Heart right ventricle (tissue), 16 donors: ENCODE results near the gene CBX2. TPM values are rescaled to one million over a fixed set of nuclear protein-coding genes. Genes with fewer than 3 reads are reported as not detected.

Experiments
- ATAC-seq, 8 donors: fragments of 200-7000 bp; cut with Tn5 transposase; one replicate each; pipeline ENCODE4 v1.9.1; 2020; ENCODE audit warnings: mild to moderate bottlenecking in 8 of 8, moderate library complexity in 8 of 8, moderate number of reproducible peaks in 1 of 8
- DNase-seq, 2 donors: peaks; one replicate each; pipeline ENCODE4 v3.0.0-alpha.2; 2020
- H3K27ac ChIP-seq, 10 donors: fragments of 200-600 bp; sonication (generic) in 2 of 10; one replicate each; pipeline versions ENCODE4 v1.5.0 to v1.8.0; 2020 to 2022; ENCODE audit warnings: mild to moderate bottlenecking in 3 of 10
- H3K27me3 ChIP-seq, 7 donors: fragments of 200-600 bp; one replicate each; pipeline ENCODE4 v1.8.0; 2021 to 2022; ENCODE audit warnings: mild to moderate bottlenecking in 2 of 7
- H3K36me3 ChIP-seq, 9 donors: fragments of 200-600 bp; sonication (generic) in 1 of 9; one replicate each; pipeline versions ENCODE4 v1.5.0 to v1.8.0; 2020 to 2022; ENCODE audit warnings: mild to moderate bottlenecking in 2 of 9
- H3K4me1 ChIP-seq, 9 donors: fragments of 200-600 bp; sonication (generic) in 1 of 9; one replicate each; pipeline versions ENCODE4 v1.5.0 to v1.8.0; 2020 to 2022; ENCODE audit warnings: mild to moderate bottlenecking in 4 of 9
- H3K4me3 ChIP-seq, 10 donors: fragments of 200-600 bp; sonication (generic) in 2 of 10; one replicate each; pipeline versions ENCODE4 v1.5.0 to v1.8.0; 2020 to 2022; ENCODE audit warnings: mild to moderate bottlenecking in 7 of 10, moderate library complexity in 2 of 10
- H3K9me3 ChIP-seq, 11 donors: fragments of 200-600 bp in 10 of 11; sonication (generic) in 2 of 11; one replicate each; pipeline versions ENCODE4 v1.5.0 to v1.8.0; 2013 to 2022; ENCODE audit warnings: mild to moderate bottlenecking in 2 of 11, control low read depth in 1 of 11, moderate library complexity in 1 of 11
- WGBS, 2 donors: extraction: QIAGEN DNeasy Blood & Tissue Kit; methylation state at CpG; one replicate each; pipeline ENCODE4 v1.1.7; 2013; ENCODE audit warnings: inconsistent platforms in 1 of 2; 5-methylcytosine and 5-hydroxymethylcytosine counted together
- intact Hi-C, 10 donors: fragments of 100-400 bp; cut with DNase I; formaldehyde crosslinking; loops; one replicate each; pipeline versions ENCODE4 v1.11.1 to v1.14.2; 2022
- polyA plus RNA-seq, 2 donors: library from polyadenylated mRNA; stranded (reverse); fragments of 200-250 nt; gene quantifications; one replicate each; pipeline ENCODE4 v1.2.3, GENCODE V29; 2013
- total RNA-seq, 10 donors: library from RNA; stranded (reverse); fragmentation: NEBNext Ultra II Directional in 3 of 10; extraction: Animal tissue kit (Norgen Biotek cat#: 25700) in 3 of 10; gene quantifications; one replicate each; pipeline versions ENCODE4 v1.2.1 to v1.2.4, GENCODE V29; 2021 to 2023
- TF ChIP-seq, protein P1 (sequence below), 9 donors: fragments of 200-600 bp; sonication (generic) in 2 of 9; IDR thresholded peaks; one replicate each; pipeline versions ENCODE4 v1.5.0 to v1.8.0; 2021 to 2022; ENCODE audit warnings: antibody characterized with exemption in 9 of 9, mild to moderate bottlenecking in 5 of 9, moderate library complexity in 1 of 9
- donor health status: Arrhythmogenic right ventricular cardiomyopathy.
- donor health status: ischemic (EF 13 %, LVEDD 7.1; RV severe dilation, severe dysfunction).
- donor health status: healthy with polysubstance abuse.
- donor health status: DM: no; HTN: yes; CAD: no.
- donor health status: DM: no; HTN: no; CAD: no.
- donor health status: ischemic (EF 25% LVEDD 6.9; RV normal size, moderate dysfunction).
- donor health status: ischemic (EF 25% LVEDD 5.7; RV mildly dilated, moderate dysfunction).
- donor health status: healthy.
- donor health status: DM: yes; HTN: yes; CAD: no.
- donor health status: Ischemic cardiomyopathy.
- donor health status: ischemic (EF 35%, LVEDD 5.7; RV mildly dilated, moderate dysfunction).
- donor health status: nonischemic (EF 11% LVEDD 7.7; RV severe dilation, severe dysfunction).
- donor health status: DM: yes; HTN: yes; CAD: no.
- donor health status: PGD.
- donor health status: ischemic (EF 29% LVEDD 5.4; RV normal size, mild dysfunction).
- donor health status: nonischemic (EF 23%, LVEDD 6.1; RV moderate dilation, normal function).

Gene CBX2
- total and polyA plus RNA-seq, 12 donors = 1.5 to 7.1 (median 2.9) TPM

- Histone ChIP-seq H3K27me3 (peaks cover 25 to 87% (median 76%) of the 10 kb centered on the region in 7 donors), H3K4me1 (peaks cover 18 to 57% (median 50%) of the 10 kb centered on the region in 9 donors), H3K27ac (no peak overlapping the region), H3K9me3 (no peaks in the 10 kb centered on the region), H3K36me3 (peaks cover 0 to 11% (median 0%) of the 10 kb centered on the region in 9 donors), H3K4me3 (no peak overlapping the region)
- TF ChIP-seq, protein P1, sequence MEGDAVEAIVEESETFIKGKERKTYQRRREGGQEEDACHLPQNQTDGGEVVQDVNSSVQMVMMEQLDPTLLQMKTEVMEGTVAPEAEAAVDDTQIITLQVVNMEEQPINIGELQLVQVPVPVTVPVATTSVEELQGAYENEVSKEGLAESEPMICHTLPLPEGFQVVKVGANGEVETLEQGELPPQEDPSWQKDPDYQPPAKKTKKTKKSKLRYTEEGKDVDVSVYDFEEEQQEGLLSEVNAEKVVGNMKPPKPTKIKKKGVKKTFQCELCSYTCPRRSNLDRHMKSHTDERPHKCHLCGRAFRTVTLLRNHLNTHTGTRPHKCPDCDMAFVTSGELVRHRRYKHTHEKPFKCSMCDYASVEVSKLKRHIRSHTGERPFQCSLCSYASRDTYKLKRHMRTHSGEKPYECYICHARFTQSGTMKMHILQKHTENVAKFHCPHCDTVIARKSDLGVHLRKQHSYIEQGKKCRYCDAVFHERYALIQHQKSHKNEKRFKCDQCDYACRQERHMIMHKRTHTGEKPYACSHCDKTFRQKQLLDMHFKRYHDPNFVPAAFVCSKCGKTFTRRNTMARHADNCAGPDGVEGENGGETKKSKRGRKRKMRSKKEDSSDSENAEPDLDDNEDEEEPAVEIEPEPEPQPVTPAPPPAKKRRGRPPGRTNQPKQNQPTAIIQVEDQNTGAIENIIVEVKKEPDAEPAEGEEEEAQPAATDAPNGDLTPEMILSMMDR (IDR thresholded peaks at IDR 0.05) = no peak
- intact Hi-C loops = loop anchor here in 5 of 10 donors (5.0 kb wide), 3 partner anchors 126 to 201 kb away; no protein-coding TSS in a partner anchor
- 4 to 5% methylated on average over 68 of the region's 68 CpGs for WGBS, 2 donors
- ATAC-seq (no peak), DNase-seq (peak in 1 of 2 donors; percentile 8)
Observed at GRCh38 chr17:79790805-79791734, 13.1 kb downstream of the CBX2 start.

GRCh38 chr17:79791735-79792161 lies 13.8 kb downstream of the CBX2 start:
- Histone ChIP-seq H3K9me3 (no peaks in the 10 kb centered on the region), H3K27ac (no peak overlapping the region), H3K27me3 (peaks cover 25 to 81% (median 74%) of the 10 kb centered on the region in 7 donors), H3K36me3 (peaks cover 0 to 11% (median 0%) of the 10 kb centered on the region in 9 donors), H3K4me1 (peaks cover 17 to 57% (median 44%) of the 10 kb centered on the region in 9 donors), H3K4me3 (no peak overlapping the region)
- intact Hi-C loops = loop anchor here in 5 of 10 donors (5.0 kb wide), 3 partner anchors 126 to 201 kb away; no protein-coding TSS in a partner anchor
- no peak for ATAC-seq
- 3 to 4% methylated on average over 26 of the region's 26 CpGs for WGBS, 2 donors
- DNase-seq = no peak
- TF ChIP-seq, protein P1 (IDR thresholded peaks at IDR 0.05) = no peak

DNA sequence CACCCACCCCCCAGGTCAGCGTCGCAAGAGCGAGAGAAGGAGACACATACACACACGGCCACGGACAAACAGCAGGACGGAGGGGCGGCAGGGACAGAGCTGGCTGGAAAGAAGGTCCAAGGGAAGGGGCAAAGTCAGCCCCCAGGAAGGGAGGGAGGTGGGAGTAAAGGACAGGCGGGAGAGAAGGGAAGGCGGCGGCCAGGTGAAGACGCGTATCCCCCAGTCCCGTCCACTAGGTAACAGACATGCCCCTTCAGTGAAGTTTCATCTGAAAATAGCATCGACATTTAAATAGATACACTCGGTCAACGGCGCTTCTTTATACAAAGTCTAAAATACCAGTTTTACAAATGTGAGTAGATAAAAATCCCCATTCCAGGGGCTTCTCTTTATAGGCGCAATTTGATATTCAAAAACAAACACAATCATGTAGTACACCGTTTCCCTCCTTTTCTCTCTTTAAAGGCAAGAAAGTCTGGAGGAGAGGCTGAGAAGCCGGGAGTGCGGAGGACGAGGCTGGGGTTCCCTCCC lies 14.5 kb downstream of the CBX2 start:
- Histone ChIP-seq H3K27me3 (peaks cover 25 to 74% (median 67%) of the 10 kb centered on the region in 7 donors), H3K4me1 (peaks cover 17 to 57% (median 40%) of the 10 kb centered on the region in 9 donors), H3K4me3 (peak overlapping the region in 8 of 10 donors; percentile 10 to 43 (median 34)), H3K9me3 (no peaks in the 10 kb centered on the region), H3K27ac (no peak overlapping the region), H3K36me3 (peaks cover 0 to 11% (median 0%) of the 10 kb centered on the region in 9 donors)
- intact Hi-C loops = loop anchor here in 5 of 10 donors (5.0 kb wide), 3 partner anchors 125 to 200 kb away; no protein-coding TSS in a partner anchor
- TF ChIP-seq, protein P1 (IDR thresholded peaks at IDR 0.05) = no peak
- ATAC-seq (no peak), DNase-seq (no peak)
- 8 to 12% methylated on average over 22 of the region's 22 CpGs for WGBS, 2 donors
